H9 (cell line): Measurements from ENCODE around the gene LGALS4. TPM values are rescaled to one million over a fixed set of nuclear protein-coding genes. Genes with fewer than 3 reads are reported as not detected.
A peak's percentile ranks its signal among the peaks of the same experiment; 100 is the strongest.

Experiments
- DNase-seq: peaks from one replicate; pipeline ENCODE4 v3.0.0-alpha.2; 2017
- H2AFZ ChIP-seq: one replicate; pipeline ENCODE4 v1.6.1; 2013; ENCODE audit warnings: mild to moderate bottlenecking, low read length, control low read depth, moderate library complexity
- H2AK5ac ChIP-seq: 2 replicates; pipeline ENCODE4 v1.6.1; 2013; ENCODE audit warnings: low read length, control low read depth, mixed read lengths; ENCODE audit not compliant: insufficient read length
- H2BK120ac ChIP-seq: one replicate; pipeline ENCODE4 v1.6.1; 2013; ENCODE audit warnings: low read depth, mild to moderate bottlenecking, low read length, control low read depth, inconsistent platforms; ENCODE audit not compliant: poor library complexity, severe bottlenecking
- H2BK12ac ChIP-seq: 2 replicates; pipeline ENCODE4 v1.6.1; 2013; ENCODE audit warnings: low read length, control low read depth, mixed read lengths, low read depth; ENCODE audit not compliant: insufficient read length
- H2BK15ac ChIP-seq: 2 replicates; pipeline ENCODE4 v1.6.1; 2013; ENCODE audit warnings: low read depth, low read length, control low read depth
- H2BK20ac ChIP-seq: one replicate; pipeline ENCODE4 v1.6.1; 2013; ENCODE audit warnings: low read depth, mild to moderate bottlenecking, low read length, control low read depth, inconsistent platforms; ENCODE audit not compliant: poor library complexity, severe bottlenecking
- H2BK5ac ChIP-seq: 2 replicates; pipeline ENCODE4 v1.6.1; 2013; ENCODE audit warnings: low read length, control low read depth, mixed read lengths; ENCODE audit not compliant: insufficient read length
- H3K14ac ChIP-seq: 2 replicates; pipeline ENCODE4 v1.6.1; 2013; ENCODE audit warnings: low read length, control low read depth; ENCODE audit not compliant: insufficient read depth
- H3K18ac ChIP-seq: 2 replicates; pipeline ENCODE4 v1.6.1; 2013; ENCODE audit warnings: low read depth, mild to moderate bottlenecking, mixed read lengths, low read length, control low read depth; ENCODE audit not compliant: insufficient read length
- H3K23ac ChIP-seq: 2 replicates; pipeline ENCODE4 v1.6.1; 2013; ENCODE audit warnings: low read length, control low read depth, mixed read lengths, low read depth; ENCODE audit not compliant: insufficient read length
- H3K23me2 ChIP-seq: 2 replicates; pipeline ENCODE4 v1.6.1; 2013; ENCODE audit warnings: low read depth, mild to moderate bottlenecking, mixed read lengths, low read length, control low read depth; ENCODE audit not compliant: insufficient read length, poor library complexity, severe bottlenecking
- H3K27ac ChIP-seq: 2 replicates; pipeline ENCODE4 v1.5.1; 2013; ENCODE audit warnings: low read length, control low read depth, mixed read lengths, low read depth; ENCODE audit not compliant: insufficient read length
- H3K27me3 ChIP-seq: 2 replicates; pipeline ENCODE4 v1.6.1; 2013; ENCODE audit warnings: low read length, control low read depth, inconsistent platforms; ENCODE audit not compliant: insufficient read depth
- H3K4ac ChIP-seq: 2 replicates; pipeline ENCODE4 v1.6.1; 2013; ENCODE audit warnings: low read depth, mild to moderate bottlenecking, control low read depth, inconsistent platforms, low read length, moderate library complexity
- H3K4me1 ChIP-seq: 2 replicates; pipeline ENCODE4 v1.6.1; 2013; ENCODE audit warnings: low read length, control low read depth, inconsistent platforms; ENCODE audit not compliant: insufficient read depth
- H3K4me2 ChIP-seq: 2 replicates; pipeline ENCODE4 v1.6.1; 2013; ENCODE audit warnings: low read length, control low read depth, mixed read lengths; ENCODE audit not compliant: insufficient read length, insufficient read depth
- H3K56ac ChIP-seq: 2 replicates; pipeline ENCODE4 v1.6.1; 2013; ENCODE audit warnings: low read depth, mild to moderate bottlenecking, mixed read lengths, low read length, control low read depth; ENCODE audit not compliant: insufficient read length
- H3K79me1 ChIP-seq: 2 replicates; pipeline ENCODE4 v1.6.1; 2013; ENCODE audit warnings: low read depth, mild to moderate bottlenecking, moderate library complexity, low read length, control low read depth, inconsistent platforms; ENCODE audit not compliant: insufficient read depth, poor library complexity, severe bottlenecking
- H3K79me2 ChIP-seq: 2 replicates; pipeline ENCODE4 v1.6.1; 2013; ENCODE audit warnings: low read length, control low read depth, inconsistent platforms; ENCODE audit not compliant: insufficient read depth
- H3K9ac ChIP-seq: 2 replicates; pipeline ENCODE4 v1.6.1; 2013; ENCODE audit warnings: low read length, control low read depth, mixed read lengths; ENCODE audit not compliant: insufficient read length; ENCODE audit errors: extremely low read depth
- H3K9me3 ChIP-seq: one replicate; pipeline ENCODE4 v1.6.1; 2013; ENCODE audit warnings: low read depth, low read length, inconsistent platforms; ENCODE audit not compliant: control insufficient read depth
- H3T11ph ChIP-seq: one replicate; pipeline ENCODE4 v1.6.1; 2013; ENCODE audit warnings: mild to moderate bottlenecking, low read length, control low read depth, inconsistent platforms
- H4K20me1 ChIP-seq: one replicate; pipeline ENCODE4 v1.6.1; 2013; ENCODE audit not compliant: control insufficient read depth, insufficient read length, insufficient read depth
- H4K5ac ChIP-seq: 2 replicates; pipeline ENCODE4 v1.6.1; 2013; ENCODE audit warnings: low read depth, mild to moderate bottlenecking, mixed read lengths, low read length, control low read depth; ENCODE audit not compliant: insufficient read length
- H4K8ac ChIP-seq: replicated peaks from 2 replicates; pipeline ENCODE4 v1.6.1; 2013; ENCODE audit warnings: low read length, control low read depth, mixed read lengths, low read depth; ENCODE audit not compliant: insufficient read length
- H4K91ac ChIP-seq: 2 replicates; pipeline ENCODE4 v1.6.1; 2013; ENCODE audit warnings: low read depth, mild to moderate bottlenecking, moderate library complexity, mixed read lengths, low read length, control low read depth; ENCODE audit not compliant: insufficient read length
- H3K27ac Mint-ChIP-seq, 3 experiments: 2 replicates in 2 of 3; 3 replicates in 1 of 3; pipeline ENCODE4 v1.8.0; 2020 to 2021; ENCODE audit warnings: mixed read lengths in 3 of 3, mild to moderate bottlenecking in 1 of 3, moderate library complexity in 1 of 3
- H3K27me3 Mint-ChIP-seq: 2 replicates; pipeline ENCODE4 v1.8.0; 2021; ENCODE audit warnings: low read depth, mild to moderate bottlenecking, moderate library complexity, mixed read lengths
- H3K36me3 Mint-ChIP-seq, 3 experiments: 2 replicates in 2 of 3; 3 replicates in 1 of 3; pipeline ENCODE4 v1.8.0; 2020 to 2021; ENCODE audit warnings: low read depth in 3 of 3, mixed read lengths in 3 of 3; ENCODE audit not compliant: insufficient read depth in 1 of 3
- H3K4me1 Mint-ChIP-seq, 2 experiments: 2 replicates each; pipeline ENCODE4 v1.8.0; 2020; ENCODE audit warnings: mixed read lengths in 2 of 2
- H3K4me3 Mint-ChIP-seq, 2 experiments: 2 replicates in 1 of 2; 3 replicates in 1 of 2; pipeline ENCODE4 v1.8.0; 2020 to 2021; ENCODE audit warnings: mild to moderate bottlenecking in 2 of 2, mixed read lengths in 2 of 2, moderate library complexity in 1 of 2
- H3K9me3 Mint-ChIP-seq, 2 experiments: 2 replicates in 1 of 2; 3 replicates in 1 of 2; pipeline ENCODE4 v1.8.0; 2020; ENCODE audit warnings: mild to moderate bottlenecking in 2 of 2, mixed read lengths in 2 of 2, moderate library complexity in 1 of 2
- WGBS: extraction: QIAGEN DNeasy Blood & Tissue Kit; methylation state at CpG from one replicate; pipeline ENCODE4 v1.1.7; 2013; ENCODE audit warnings: missing lambda C conversion rate, low lambda C conversion rate, mixed read lengths; ENCODE audit not compliant: insufficient read length; ENCODE audit errors: extremely low coverage; 5-methylcytosine and 5-hydroxymethylcytosine counted together
- total RNA-seq: library from RNA; stranded (reverse); gene quantifications from 2 replicates; pipeline ENCODE4 v1.2.1, GENCODE V29; 2021
- TF ChIP-seq, protein P1 (sequence below): fragments of 200-600 bp; sonication (generic); conservative IDR thresholded peaks from 3 replicates; pipeline ENCODE4 v1.8.0; 2021; ENCODE audit warnings: antibody characterized with exemption, mild to moderate bottlenecking

LGALS4 gene
- total RNA-seq, 1 experiment from 2014 or later: 0.68 TPM

DNA sequence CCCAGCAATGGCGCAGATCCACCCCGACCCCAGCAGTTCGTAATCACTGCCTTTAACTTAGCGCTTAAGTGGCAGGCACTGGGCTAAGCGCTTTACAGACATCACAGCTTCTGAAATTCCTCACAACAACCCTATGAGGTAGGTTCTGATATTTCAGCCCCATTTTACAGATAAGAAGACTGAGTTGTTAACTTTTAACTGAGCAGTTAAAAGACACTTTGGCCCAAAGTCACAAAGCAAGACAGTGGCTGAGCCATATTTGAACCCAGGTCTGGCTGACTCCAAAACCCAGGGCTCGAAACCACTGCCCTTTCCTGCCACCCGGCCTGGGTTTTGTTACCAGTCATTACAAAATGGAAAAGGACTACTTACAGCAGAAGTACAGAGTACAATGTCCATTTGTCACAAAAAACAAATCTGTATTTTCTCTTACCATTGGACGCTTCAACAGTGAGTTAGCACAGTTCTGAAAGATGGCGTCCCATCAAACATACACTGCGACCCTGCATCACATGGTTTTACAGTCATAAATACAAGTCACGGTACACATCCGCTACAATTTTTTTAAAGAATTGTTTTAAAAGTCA is 28.5 kb upstream of the LGALS4 start:
- Histone ChIP-seq H3K27me3 (no peaks in the 10 kb centered on the region), H3K56ac (no peak overlapping the region), H3K9ac (no peak overlapping the region), H4K20me1 (peaks cover 2% of the 10 kb centered on the region), H2BK20ac (no peak overlapping the region), H3K79me2 (peaks cover 2% of the 10 kb centered on the region; the same call in 1 of the 2 replicates), H3K4me2 (no peak overlapping the region), H3T11ph (no peak overlapping the region), H3K27ac (no peak overlapping the region), H3K23me2 (no peaks in the 10 kb centered on the region), H3K79me1 (peaks cover 5% of the 10 kb centered on the region), H3K14ac (no peak overlapping the region), H2AFZ (no peak overlapping the region), H3K18ac (no peak overlapping the region), H3K4ac (no peak overlapping the region), H2BK120ac (no peak overlapping the region), H2BK5ac (no peak overlapping the region), H4K8ac (no peak overlapping the region), H3K9me3 (no peaks in the 10 kb centered on the region), H3K23ac (no peak overlapping the region), H2BK15ac (no peak overlapping the region), H2BK12ac (no peak overlapping the region), H4K5ac (no peak overlapping the region), H2AK5ac (no peak overlapping the region), H4K91ac (no peak overlapping the region), H3K4me1 (no peaks in the 10 kb centered on the region)
- Mint-ChIP-seq H3K9me3 (no peaks in the 10 kb centered on the region; a peak in 1 of 5 replicates), H3K27ac (peak overlapping the region in 2 of 3 experiments; percentile 71 to 82; a peak in 4 of 7 replicates), H3K27me3 (peaks cover 2% of the 10 kb centered on the region; the same call in 1 of the 2 replicates), H3K4me3 (no peak overlapping the region; a peak in 1 of 5 replicates), H3K4me1 (peaks cover 6 to 9% of the 10 kb centered on the region in 2 experiments; a peak in 3 of 4 replicates), H3K36me3 (peaks cover 92 to 100% (median 99%) of the 10 kb centered on the region in 3 experiments)
- DNase-seq: no peak
- TF ChIP-seq, protein P1, sequence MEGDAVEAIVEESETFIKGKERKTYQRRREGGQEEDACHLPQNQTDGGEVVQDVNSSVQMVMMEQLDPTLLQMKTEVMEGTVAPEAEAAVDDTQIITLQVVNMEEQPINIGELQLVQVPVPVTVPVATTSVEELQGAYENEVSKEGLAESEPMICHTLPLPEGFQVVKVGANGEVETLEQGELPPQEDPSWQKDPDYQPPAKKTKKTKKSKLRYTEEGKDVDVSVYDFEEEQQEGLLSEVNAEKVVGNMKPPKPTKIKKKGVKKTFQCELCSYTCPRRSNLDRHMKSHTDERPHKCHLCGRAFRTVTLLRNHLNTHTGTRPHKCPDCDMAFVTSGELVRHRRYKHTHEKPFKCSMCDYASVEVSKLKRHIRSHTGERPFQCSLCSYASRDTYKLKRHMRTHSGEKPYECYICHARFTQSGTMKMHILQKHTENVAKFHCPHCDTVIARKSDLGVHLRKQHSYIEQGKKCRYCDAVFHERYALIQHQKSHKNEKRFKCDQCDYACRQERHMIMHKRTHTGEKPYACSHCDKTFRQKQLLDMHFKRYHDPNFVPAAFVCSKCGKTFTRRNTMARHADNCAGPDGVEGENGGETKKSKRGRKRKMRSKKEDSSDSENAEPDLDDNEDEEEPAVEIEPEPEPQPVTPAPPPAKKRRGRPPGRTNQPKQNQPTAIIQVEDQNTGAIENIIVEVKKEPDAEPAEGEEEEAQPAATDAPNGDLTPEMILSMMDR: no peak
- no CpG with 5 or more reads among the region's 12 CpGs for WGBS
